Lung (tissue), 12 donors: Measurements from ENCODE around the gene CFI. TPM values are rescaled to one million over a fixed set of nuclear protein-coding genes. Genes with fewer than 3 reads are reported as not detected.

ENCODE experiments used
- ATAC-seq: fragments of 200-7000 bp; cut with Tn5 transposase; one replicate; pipeline ENCODE4 v1.9.1; 2020; ENCODE audit warnings: moderate number of reproducible peaks; ENCODE audit not compliant: insufficient read depth, low FRiP score
- DNase-seq, 3 donors: peaks; one replicate each; pipeline ENCODE4 v3.0.0-alpha.2; 2013 to 2017
- H3K27ac ChIP-seq, 2 donors: one replicate each; pipeline ENCODE4 v1.5.1; 2013; ENCODE audit warnings: mild to moderate bottlenecking in 2 of 2, moderate library complexity in 2 of 2, control low read depth in 1 of 2, inconsistent platforms in 1 of 2, low read depth in 1 of 2, low read length in 1 of 2
- H3K27me3 ChIP-seq, 3 donors: one replicate each; pipeline ENCODE4 v1.5.1; 2013; ENCODE audit warnings: low read length in 2 of 3; ENCODE audit not compliant: control insufficient read depth in 3 of 3, insufficient read depth in 3 of 3
- H3K36me3 ChIP-seq, 4 donors: one replicate each; pipeline ENCODE4 v1.5.1; 2013; ENCODE audit warnings: low read length in 4 of 4, mild to moderate bottlenecking in 1 of 4, moderate library complexity in 1 of 4; ENCODE audit not compliant: control insufficient read depth in 4 of 4, insufficient read depth in 4 of 4
- H3K4me1 ChIP-seq, 5 donors: one replicate each; pipeline ENCODE4 v1.5.1; 2013; ENCODE audit warnings: low read length in 5 of 5, mild to moderate bottlenecking in 2 of 5, moderate library complexity in 1 of 5; ENCODE audit not compliant: control insufficient read depth in 5 of 5, insufficient read depth in 5 of 5
- H3K4me3 ChIP-seq: one replicate; pipeline ENCODE4 v1.5.1; 2013; ENCODE audit warnings: mild to moderate bottlenecking, control low read depth, moderate library complexity
- H3K9ac ChIP-seq, 2 donors: one replicate each; pipeline ENCODE4 v1.5.1; 2013; ENCODE audit warnings: low read length in 2 of 2, control low read depth in 1 of 2; ENCODE audit not compliant: insufficient read depth in 1 of 2
- H3K9me3 ChIP-seq, 4 donors: one replicate each; pipeline ENCODE4 v1.5.1; 2013; ENCODE audit warnings: low read length in 3 of 4, mild to moderate bottlenecking in 1 of 4, moderate library complexity in 1 of 4; ENCODE audit not compliant: control insufficient read depth in 4 of 4, insufficient read depth in 3 of 4
- CTCF ChIP-seq: IDR thresholded peaks from 2 replicates; pipeline ENCODE4 v1.5.1; 2012; ENCODE audit warnings: mild to moderate bottlenecking; ENCODE audit errors: control extremely low read depth, extremely low read depth
- WGBS, 2 donors: extraction: QIAGEN DNeasy Blood & Tissue Kit; methylation state at CpG; one replicate each; pipeline ENCODE4 v1.1.7; 2013; 5-methylcytosine and 5-hydroxymethylcytosine counted together
- polyA plus RNA-seq, 2 donors: library from polyadenylated mRNA; stranded (reverse); fragments of 200-250 nt; gene quantifications; one replicate each; pipeline ENCODE4 v1.2.1, GENCODE V29; 2013
- total RNA-seq, 2 donors: library from RNA; depleted of rRNA in 1 of 2; stranded (reverse); fragments of >200 nt in 1 of 2; gene quantifications; one replicate each; pipeline ENCODE4 v1.2.1, GENCODE V29; 2014 to 2021
- donor health status: control.
- donor health status: control.
- donor health status: Bipolar disorder and iron deficiency.
- donor health status: healthy.
- donor health status: DM: yes; HTN: yes; CAD: no.

The CFI gene
- total and polyA plus RNA-seq, 4 donors: 38.2 to 150 (median 60.8) TPM

GRCh38 chr4:109809655-109810054, 7.9 kb upstream of the CFI start:
- WGBS, 2 donors: 93 to 100% methylated on average over 2 of the region's 2 CpGs
- no peak overlapping the region for H3K27ac ChIP-seq
- DNase-seq (no peak), ATAC-seq (no peak)
- H3K27me3 ChIP-seq: peaks cover 0 to 3% (median 0%) of the 10 kb centered on the region in 3 donors
- no peak for TF ChIP-seq CTCF
- H3K9me3 ChIP-seq: no peaks in the 10 kb centered on the region
- H3K36me3 ChIP-seq: no peaks in the 10 kb centered on the region
- no peak overlapping the region for H3K9ac ChIP-seq
- H3K4me1 ChIP-seq: peaks cover 0 to 2% (median 0%) of the 10 kb centered on the region in 5 donors
- H3K4me3 ChIP-seq: no peak overlapping the region

- 31 to 55% methylated on average over 4 of the region's 4 CpGs for WGBS, 2 donors
- Histone ChIP-seq H3K36me3 (no peaks in the 10 kb centered on the region), H3K27me3 (no peaks in the 10 kb centered on the region), H3K4me3 (no peak overlapping the region), H3K27ac (no peak overlapping the region), H3K9ac (no peak overlapping the region), H3K4me1 (peaks cover 0 to 1% (median 0%) of the 10 kb centered on the region in 5 donors), H3K9me3 (no peaks in the 10 kb centered on the region)
- TF ChIP-seq CTCF: no peak
- ATAC-seq: peak; percentile 62
- DNase-seq: peak; percentile 19 to 66 (median 48)
These were observed 2.2 kb upstream of the CFI start for GRCh38 chr4:109803924-109804571.

GRCh38 chr4:109801099-109801789, 555 bp downstream of the CFI start:
- no peak for DNase-seq
- Histone ChIP-seq H3K4me1 (peaks cover 0 to 1% (median 0%) of the 10 kb centered on the region in 5 donors), H3K27ac (peak overlapping the region in 1 of 2 donors; percentile 33), H3K4me3 (no peak overlapping the region), H3K9me3 (peaks cover 0 to 3% (median under 1%) of the 10 kb centered on the region in 4 donors), H3K27me3 (no peaks in the 10 kb centered on the region), H3K36me3 (no peaks in the 10 kb centered on the region), H3K9ac (peak overlapping the region; percentile 17 to 26)
- whole genome bisulfite sequencing, 2 donors: 46 to 68% methylated on average over 4 of the region's 4 CpGs
- TF ChIP-seq CTCF: no peak
- no peak for ATAC-seq
